Epithelial cell of alveolus of lung (primary cell): Measurements from ENCODE around the gene WSCD2. TPM values are rescaled to one million over a fixed set of nuclear protein-coding genes. Genes with fewer than 3 reads are reported as not detected.

Source experiments
- total RNA-seq: library from RNA; depleted of rRNA; stranded (reverse); fragments of >200 nt; gene quantifications from 2 replicates; pipeline ENCODE4 v1.2.1, GENCODE V29; 2015

WSCD2 gene
- not detected in 2 replicates for total RNA-seq

GRCh38 chr12:108129017-108129812 is at the start of gene WSCD2:
TSS of gene WSCD2 (plus strand) at chr12:108129288. CDS start at chr12:108195833, 66,545 bp downstream.

Other genes starting within 250 kb of the WSCD2 start
- gene CMKLR1, start 210.0 kb downstream of the WSCD2 start, total RNA-seq: 0.13 TPM in 1 of 2 replicates, not detected in the other